ENCODE measurements around the gene ERAS. TPM values are rescaled to one million over a fixed set of nuclear protein-coding genes. Genes with fewer than 3 reads are reported as not detected.

Gene ERAS
- total and polyA plus RNA-seq, 4 donors, result not detected

DNA sequence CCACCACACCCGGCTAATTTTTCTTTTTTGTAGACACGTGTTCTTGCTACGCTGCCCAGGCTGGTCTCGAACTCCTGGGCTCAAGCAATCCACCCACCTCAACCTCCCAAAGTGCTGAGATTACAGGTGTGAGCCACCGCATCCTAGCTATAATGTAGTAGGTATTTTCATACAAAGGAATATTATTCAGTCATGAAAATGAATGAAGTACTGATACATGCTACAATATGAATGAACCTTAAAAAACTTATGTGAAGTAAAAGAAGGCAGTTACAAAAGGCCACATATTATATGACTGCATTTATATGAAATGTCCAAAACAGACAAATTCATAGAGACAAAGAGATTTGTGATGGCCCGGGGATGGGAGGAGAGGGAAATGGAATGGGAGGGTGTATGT lies 44.6 kb upstream of the ERAS start (continued):
- no peak for TF ChIP-seq TAF1 (conservative IDR thresholded peaks at IDR 0.05)

DNA sequence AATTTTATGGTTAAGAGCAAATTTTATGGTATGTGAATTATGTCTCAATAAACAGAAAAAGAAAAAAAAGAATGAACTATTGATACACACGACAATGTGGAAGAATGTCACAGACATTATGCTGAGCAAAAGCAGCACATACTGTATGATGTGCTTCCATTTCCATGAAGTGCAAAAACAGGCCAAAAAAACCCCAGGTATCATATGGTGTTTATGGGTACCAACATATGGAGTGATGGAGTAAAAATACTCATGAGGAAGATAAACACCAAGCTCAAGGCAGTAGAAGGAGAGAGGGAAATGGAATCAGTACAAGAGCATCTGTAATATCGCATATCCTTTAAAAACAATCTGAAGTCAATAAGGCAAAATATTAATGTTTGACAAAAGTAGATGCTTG lies 44.1 kb upstream of the ERAS start:
- no peaks in the 10 kb centered on the region for H3K4me1 ChIP-seq (ENCODE audit: control insufficient read depth in 4 of 4, insufficient read depth in 4 of 4, low read length in 3 of 4)
- no peaks in the 10 kb centered on the region for H3K27me3 ChIP-seq (ENCODE audit: control insufficient read depth in 4 of 4, insufficient read depth in 4 of 4, low read length in 3 of 4)
- no peak for DNase-seq (ENCODE audit: low spot score)
- H3K4me3 ChIP-seq (ENCODE audit: low read depth in 1 of 3, low read length in 3 of 3), result no peak overlapping the region
- H3K36me3 ChIP-seq (ENCODE audit: control insufficient read depth in 4 of 4, insufficient read depth in 3 of 4, low read depth in 1 of 4, low read length in 3 of 4), result no peaks in the 10 kb centered on the region
- H3K9ac ChIP-seq (ENCODE audit: low read depth in 1 of 2, low read length in 2 of 2), result no peak overlapping the region
- 81% methylated on average over 2 of the region's 2 CpGs for WGBS
- H3K9me3 ChIP-seq (ENCODE audit: control insufficient read depth in 4 of 4, low read length in 3 of 4), result no peaks in the 10 kb centered on the region
- H3K27ac ChIP-seq (ENCODE audit: low read depth in 1 of 2, low read length in 2 of 2), result no peak overlapping the region
- TF ChIP-seq EGR1 (IDR thresholded peaks at IDR 0.05; ENCODE audit: low read depth in 2 of 2), result no peak
- TF ChIP-seq GABPA (IDR thresholded peaks at IDR 0.05 in 1 of 2, conservative IDR thresholded peaks at IDR 0.05 in 1 of 2), result no peak
- TF ChIP-seq CTCF (IDR thresholded peaks at IDR 0.05; ENCODE audit: low read depth, low read length, missing input control), result no peak
- no peak for TF ChIP-seq ZBTB33 (IDR thresholded peaks at IDR 0.05)
- TF ChIP-seq NR2F2 (IDR thresholded peaks at IDR 0.05), result no peak
- no peak for TF ChIP-seq REST (IDR thresholded peaks at IDR 0.05)
- no peak for TF ChIP-seq FOXA2 (IDR thresholded peaks at IDR 0.05)
- no peak for TF ChIP-seq RXRA (IDR thresholded peaks at IDR 0.05)
- no peak for TF ChIP-seq SP1 (IDR thresholded peaks at IDR 0.05)
- no peak for TF ChIP-seq YY1 (IDR thresholded peaks at IDR 0.05)
- TF ChIP-seq, protein P1, sequence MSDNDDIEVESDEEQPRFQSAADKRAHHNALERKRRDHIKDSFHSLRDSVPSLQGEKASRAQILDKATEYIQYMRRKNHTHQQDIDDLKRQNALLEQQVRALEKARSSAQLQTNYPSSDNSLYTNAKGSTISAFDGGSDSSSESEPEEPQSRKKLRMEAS (IDR thresholded peaks at IDR 0.05), result no peak

- 82% methylated on average over 13 of the region's 13 CpGs for WGBS
Observed at GRCh38 chrX:48782795-48783194, 43.5 kb upstream of the ERAS start.

More at GRCh38 chrX:48782795-48783194, 43.5 kb upstream of the ERAS start:
- H3K4me3 ChIP-seq (ENCODE audit: low read depth in 1 of 3, low read length in 3 of 3), result no peak overlapping the region
- no peak overlapping the region for H3K27ac ChIP-seq (ENCODE audit: low read depth in 1 of 2, low read length in 2 of 2)
- no peak overlapping the region for H3K9ac ChIP-seq (ENCODE audit: low read depth in 1 of 2, low read length in 2 of 2)
- H3K36me3 ChIP-seq (ENCODE audit: control insufficient read depth in 4 of 4, insufficient read depth in 3 of 4, low read depth in 1 of 4, low read length in 3 of 4), result no peaks in the 10 kb centered on the region
- peak; percentile 79 for DNase-seq (ENCODE audit: low spot score)
- no peak for TF ChIP-seq JUND (IDR thresholded peaks at IDR 0.05)
- no peak for TF ChIP-seq FOXA1 (IDR thresholded peaks at IDR 0.05)
- no peak for TF ChIP-seq TAF1 (conservative IDR thresholded peaks at IDR 0.05)
- TF ChIP-seq REST (IDR thresholded peaks at IDR 0.05), result no peak
- no peak for TF ChIP-seq NR2F2 (IDR thresholded peaks at IDR 0.05)
- H3K4me1 ChIP-seq (ENCODE audit: control insufficient read depth in 4 of 4, insufficient read depth in 4 of 4, low read length in 3 of 4), result no peaks in the 10 kb centered on the region
- H3K27me3 ChIP-seq (ENCODE audit: control insufficient read depth in 4 of 4, insufficient read depth in 4 of 4, low read length in 3 of 4), result no peaks in the 10 kb centered on the region
- H3K9me3 ChIP-seq (ENCODE audit: control insufficient read depth in 4 of 4, low read length in 3 of 4), result no peaks in the 10 kb centered on the region

All from liver (tissue), 9 donors.